MM.1S (cell line): ENCODE data around the gene BRD3.

ENCODE experiments used
- EZH2 ChIP-seq: fragments of 300-600 bp; sonication (generic); optimal IDR thresholded peaks from 2 replicates; pipeline ENCODE3; 2017; ENCODE audit warnings: low read depth, mild to moderate bottlenecking, antibody characterized with exemption, low read length, mixed read lengths
- EZH2phosphoT487 ChIP-seq: fragments of 300-600 bp; sonication (generic); IDR thresholded peaks from 2 replicates; pipeline ENCODE4 v1.6.1; 2018; ENCODE audit warnings: antibody characterized with exemption, low read length
- TF ChIP-seq, protein P1 (sequence below): fragments of 300-600 bp; sonication (generic); IDR thresholded peaks from 2 replicates; pipeline ENCODE4 v1.5.1; 2016; ENCODE audit warnings: antibody characterized with exemption, low read length, mixed read lengths

GRCh38 chr9:134040781-134041648 is 26.8 kb downstream of the BRD3 start:
- TF ChIP-seq, protein P1, sequence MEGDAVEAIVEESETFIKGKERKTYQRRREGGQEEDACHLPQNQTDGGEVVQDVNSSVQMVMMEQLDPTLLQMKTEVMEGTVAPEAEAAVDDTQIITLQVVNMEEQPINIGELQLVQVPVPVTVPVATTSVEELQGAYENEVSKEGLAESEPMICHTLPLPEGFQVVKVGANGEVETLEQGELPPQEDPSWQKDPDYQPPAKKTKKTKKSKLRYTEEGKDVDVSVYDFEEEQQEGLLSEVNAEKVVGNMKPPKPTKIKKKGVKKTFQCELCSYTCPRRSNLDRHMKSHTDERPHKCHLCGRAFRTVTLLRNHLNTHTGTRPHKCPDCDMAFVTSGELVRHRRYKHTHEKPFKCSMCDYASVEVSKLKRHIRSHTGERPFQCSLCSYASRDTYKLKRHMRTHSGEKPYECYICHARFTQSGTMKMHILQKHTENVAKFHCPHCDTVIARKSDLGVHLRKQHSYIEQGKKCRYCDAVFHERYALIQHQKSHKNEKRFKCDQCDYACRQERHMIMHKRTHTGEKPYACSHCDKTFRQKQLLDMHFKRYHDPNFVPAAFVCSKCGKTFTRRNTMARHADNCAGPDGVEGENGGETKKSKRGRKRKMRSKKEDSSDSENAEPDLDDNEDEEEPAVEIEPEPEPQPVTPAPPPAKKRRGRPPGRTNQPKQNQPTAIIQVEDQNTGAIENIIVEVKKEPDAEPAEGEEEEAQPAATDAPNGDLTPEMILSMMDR, result no peak
- TF ChIP-seq EZH2 (no peak), EZH2phosphoT487 (no peak)
